HG03442 (cell line): ENCODE measurements around the gene PADI2.

ENCODE experiments used
- ATAC-seq: cut with Tn5 transposase; IDR thresholded peaks from one replicate; pipeline ENCODE4 v1.9.1; 2021; ENCODE audit warnings: mild to moderate bottlenecking, moderate library complexity; ENCODE audit not compliant: unreplicated experiment

Gene PADI2

GRCh38 chr1:17059391-17060305, 59.6 kb downstream of the PADI2 start:
- no peak for ATAC-seq

DNA sequence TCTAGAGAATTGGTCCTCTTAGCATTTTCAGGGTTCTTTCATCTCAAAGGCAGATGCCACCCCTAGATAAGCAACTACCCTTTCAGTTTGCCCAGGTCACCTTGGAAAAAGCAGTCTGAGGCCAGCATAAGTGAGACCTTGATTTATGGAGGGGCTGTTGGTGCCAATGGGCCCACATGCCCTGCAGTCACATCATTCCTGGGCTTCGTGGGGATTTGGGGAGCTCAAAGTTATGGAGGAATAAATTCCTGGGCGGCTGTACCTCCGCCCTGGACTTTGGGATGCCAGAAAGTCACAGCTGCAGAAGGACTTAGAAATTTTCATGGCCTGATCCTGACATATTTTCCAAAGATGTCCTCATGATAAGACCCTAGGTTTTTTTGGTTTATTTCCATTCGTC, 62.7 kb downstream of the PADI2 start:
- ATAC-seq, result no peak

GRCh38 chr1:17055801-17056200, 63.5 kb downstream of the PADI2 start:
- ATAC-seq, result no peak

DNA sequence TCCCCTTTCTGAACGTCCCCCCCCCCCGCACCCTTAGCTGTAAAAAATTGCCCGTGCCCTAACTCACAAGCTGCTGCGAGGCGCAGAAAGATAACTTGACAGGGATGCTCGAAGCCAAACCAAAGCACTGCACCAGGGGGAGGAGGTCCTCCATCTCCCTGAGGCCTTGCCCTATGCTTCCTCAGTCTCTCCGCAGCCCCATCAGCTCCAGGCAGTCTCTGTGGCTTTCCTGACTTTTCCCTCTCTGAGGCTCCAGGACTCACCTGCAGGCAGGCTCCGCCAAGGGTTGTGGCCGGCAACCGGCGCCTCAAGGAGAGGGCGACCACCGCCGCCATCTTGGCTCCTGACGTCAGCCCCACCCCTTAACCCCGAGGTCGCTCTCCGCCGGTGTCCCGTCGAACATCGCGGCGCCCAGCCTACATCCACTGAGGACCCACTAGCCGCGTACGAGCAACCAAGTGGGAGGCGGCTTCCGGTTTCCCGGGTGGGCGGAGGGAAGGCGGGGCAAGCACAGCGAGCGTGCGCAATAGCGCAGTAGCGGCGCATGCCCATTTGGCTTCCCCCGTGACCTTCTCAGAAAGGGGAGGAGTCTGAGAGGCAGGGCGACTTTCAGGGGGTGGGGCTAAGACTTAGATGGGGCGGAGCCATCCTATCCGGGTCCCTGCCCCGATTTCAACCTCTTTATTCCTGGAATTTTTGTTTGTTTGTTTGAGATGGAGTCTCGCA, 65.4 kb downstream of the PADI2 start, which contains the start of gene SDHB:
Gene SDHB (minus strand): TSS at position 348 of the 726 bp plus-strand sequence. CDS start 13 bp downstream, at position 335.
- peak; percentile 95 for ATAC-seq

DNA sequence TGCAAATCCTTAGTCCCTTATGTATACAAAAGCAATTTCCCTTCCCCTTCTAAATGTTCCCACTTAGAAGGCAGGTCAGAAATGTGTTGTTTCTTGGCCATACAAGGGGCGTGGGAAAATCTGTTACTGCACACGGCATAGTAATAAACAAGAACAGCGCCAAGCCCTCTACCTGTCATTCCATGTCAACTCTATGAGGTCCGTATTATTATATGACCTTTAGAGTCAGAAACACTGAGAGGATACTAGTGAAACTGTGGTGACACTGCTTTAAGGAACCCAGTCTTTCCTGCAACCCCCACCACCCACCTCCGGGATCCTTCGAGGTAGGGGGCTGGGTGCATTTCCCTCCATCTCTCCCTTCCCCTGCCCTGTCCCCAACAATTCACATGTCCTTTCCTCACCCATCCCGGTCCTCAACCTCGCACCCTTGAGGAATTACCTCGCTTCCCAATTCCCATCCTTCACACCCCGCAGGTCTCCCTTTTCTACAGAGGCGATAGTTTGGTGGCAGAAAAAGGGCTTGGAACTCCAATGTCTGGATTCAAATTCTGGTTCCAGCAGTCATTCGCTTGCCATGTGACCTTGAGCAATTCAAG, 66.1 kb downstream of the PADI2 start:
- ATAC-seq, result no peak

- ATAC-seq, result no peak
Observed at GRCh38 chr1:17052641-17053040, 66.6 kb downstream of the PADI2 start.

DNA sequence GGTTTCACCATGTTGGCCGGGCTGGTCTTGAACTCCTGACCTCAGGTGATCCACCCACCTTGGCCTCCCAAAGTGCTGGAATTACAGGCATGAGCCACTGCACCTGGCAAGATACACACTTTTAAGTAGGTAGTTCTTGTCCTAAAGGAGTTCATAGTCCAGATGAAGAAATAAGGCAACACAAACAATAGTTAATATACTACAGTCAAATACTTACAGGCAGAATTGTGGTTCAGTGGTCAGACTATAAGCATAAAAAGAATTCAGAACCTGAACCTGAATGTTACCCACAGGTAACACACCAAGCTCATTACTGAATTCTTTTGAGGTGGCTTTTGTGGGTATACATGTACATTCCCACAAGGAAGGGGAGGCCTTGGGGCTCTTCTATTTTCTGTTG, 67.2 kb downstream of the PADI2 start:
- no peak for ATAC-seq

DNA sequence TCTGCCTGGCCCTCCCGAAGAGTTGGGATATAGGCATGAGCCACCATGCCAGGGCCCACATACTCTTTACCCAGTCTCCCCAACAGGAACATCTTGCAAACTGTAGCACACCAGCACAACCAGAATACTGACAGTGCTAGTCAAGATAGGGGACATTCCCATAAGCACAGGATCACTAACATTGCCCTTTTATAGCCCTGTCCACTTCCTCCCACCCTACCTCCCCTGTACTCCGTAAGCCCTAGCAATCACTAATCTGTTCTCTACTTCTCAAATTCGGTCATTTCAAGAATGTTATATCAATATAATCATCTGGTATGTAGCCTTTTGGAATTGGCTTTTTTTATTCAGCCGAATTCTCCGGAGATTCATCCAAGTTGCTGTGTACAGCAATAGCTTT, 71.3 kb downstream of the PADI2 start:
- no peak for ATAC-seq

GRCh38 chr1:17046334-17046657, 73.0 kb downstream of the PADI2 start:
- no peak for ATAC-seq

GRCh38 chr1:17045634-17046333, 73.5 kb downstream of the PADI2 start:
- no peak for ATAC-seq

DNA sequence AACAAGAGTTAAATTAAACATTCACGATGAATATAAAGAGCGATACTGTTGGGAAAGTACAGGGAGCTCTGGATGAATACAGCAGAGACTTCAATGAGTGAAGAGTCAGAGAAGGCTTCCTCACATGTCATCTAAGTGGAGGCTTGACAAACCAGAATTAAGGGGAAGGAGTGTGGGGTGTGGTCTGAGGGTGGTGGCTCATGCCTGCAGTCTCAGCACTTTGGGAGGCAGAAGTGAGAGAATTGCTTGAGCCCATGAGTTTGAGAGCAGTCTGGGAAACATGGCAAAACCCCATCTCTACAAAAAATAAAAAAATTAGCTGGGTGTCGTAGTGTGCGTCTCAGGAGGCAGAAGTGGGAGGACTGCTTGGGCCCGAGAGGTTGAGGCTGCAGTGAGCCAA, 74.1 kb downstream of the PADI2 start:
- ATAC-seq, result no peak

DNA sequence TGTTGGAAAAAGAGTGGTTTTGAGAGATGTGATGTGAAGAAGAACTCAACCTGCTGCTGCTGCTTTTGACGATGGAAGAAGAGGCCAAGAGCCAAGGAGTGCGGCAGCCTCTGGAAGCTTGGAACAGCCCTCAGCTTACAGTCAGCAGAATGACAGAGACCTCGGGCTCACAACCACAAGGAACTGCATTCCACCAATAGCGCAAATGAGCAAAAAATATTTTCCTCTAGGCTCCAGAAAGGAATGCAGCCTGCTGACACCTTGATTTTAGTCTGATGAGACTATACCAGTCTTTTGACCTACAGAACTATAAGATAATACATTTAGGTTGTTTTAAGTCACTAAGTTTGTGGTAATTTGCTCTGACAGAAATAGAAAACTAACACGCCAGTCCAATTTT, 75.6 kb downstream of the PADI2 start:
- no peak for ATAC-seq

DNA sequence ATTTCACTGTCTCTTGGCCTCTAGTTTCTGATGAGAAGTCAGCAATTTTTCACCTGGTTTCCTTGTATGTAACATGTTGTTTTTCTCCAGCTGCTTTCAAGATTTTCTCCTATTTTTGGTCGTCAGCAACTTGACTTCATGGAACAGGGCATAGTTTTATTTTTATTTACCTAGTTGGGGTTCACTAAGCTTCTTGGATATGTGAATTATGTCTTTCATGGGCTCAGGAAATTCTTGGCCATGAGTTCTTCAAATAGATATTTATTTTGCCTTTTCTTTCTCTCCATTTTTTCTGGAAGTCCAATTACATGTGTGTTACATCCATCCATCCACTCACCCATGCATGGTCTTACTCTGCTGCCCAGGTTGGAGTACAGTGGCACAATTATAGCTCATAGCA, 79.1 kb downstream of the PADI2 start:
- no peak for ATAC-seq

DNA sequence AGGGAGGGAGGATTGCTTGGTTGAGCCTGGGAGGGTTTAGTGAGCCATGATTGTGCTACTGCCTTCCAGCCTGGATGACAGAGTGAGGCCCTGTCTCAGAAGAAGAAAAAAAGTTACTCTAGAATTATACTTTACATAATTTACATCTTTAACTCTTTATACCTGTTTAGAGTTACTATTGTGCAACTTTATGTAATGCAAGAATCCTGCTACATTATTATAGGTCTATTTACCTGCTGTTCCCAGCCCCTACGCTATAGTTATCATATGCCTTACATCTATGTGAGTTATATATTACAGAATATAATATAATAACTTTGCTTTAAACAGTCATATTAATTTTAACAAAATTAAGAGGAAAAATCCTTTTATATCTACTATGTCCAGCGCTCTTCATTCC, 79.7 kb downstream of the PADI2 start:
- no peak for ATAC-seq

- no peak for ATAC-seq
Observed at GRCh38 chr1:17033481-17033880, 85.8 kb downstream of the PADI2 start.

- ATAC-seq, result no peak
Observed at GRCh38 chr1:17032741-17033140, 86.5 kb downstream of the PADI2 start.

DNA sequence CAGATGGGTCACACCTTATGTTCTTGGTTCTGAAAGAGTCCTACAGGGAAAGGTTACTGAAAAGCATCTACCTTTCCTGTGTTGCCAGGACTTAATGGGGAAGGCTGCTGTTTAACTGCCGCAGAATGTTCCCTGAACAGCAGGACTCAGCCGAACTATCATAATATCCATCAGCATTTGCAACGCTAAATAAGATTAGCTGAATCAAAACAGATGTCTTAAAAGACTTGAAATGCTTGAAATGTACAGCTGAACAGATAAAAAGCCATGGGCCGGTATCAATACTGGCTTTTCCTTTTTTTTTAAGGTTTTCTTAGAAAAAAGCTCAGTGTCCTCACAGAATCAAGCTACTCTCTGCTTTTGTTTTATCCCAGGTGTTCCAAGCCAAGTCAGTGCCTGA, 87.8 kb downstream of the PADI2 start:
- no peak for ATAC-seq

DNA sequence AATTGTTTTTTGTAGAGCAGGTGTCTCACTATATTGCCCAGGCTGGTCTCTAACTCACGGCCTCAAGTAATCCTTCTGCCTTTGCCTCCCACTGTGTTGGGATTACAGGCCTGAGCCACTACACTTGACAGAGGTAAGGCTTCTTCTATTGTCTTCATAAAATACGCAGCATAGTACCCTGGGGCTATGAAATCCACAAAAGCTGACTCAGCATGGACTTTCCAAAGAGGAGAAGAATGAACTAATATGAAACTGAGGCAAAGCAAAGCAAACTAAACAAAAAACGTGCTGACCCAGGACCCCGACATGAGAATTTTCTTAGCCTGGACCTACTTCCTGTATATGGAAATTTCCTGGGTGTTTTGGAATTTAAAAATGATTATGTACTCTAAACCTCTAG, 89.0 kb downstream of the PADI2 start:
- no peak for ATAC-seq

GRCh38 chr1:17028662-17029188, 90.5 kb downstream of the PADI2 start:
- no peak for ATAC-seq

DNA sequence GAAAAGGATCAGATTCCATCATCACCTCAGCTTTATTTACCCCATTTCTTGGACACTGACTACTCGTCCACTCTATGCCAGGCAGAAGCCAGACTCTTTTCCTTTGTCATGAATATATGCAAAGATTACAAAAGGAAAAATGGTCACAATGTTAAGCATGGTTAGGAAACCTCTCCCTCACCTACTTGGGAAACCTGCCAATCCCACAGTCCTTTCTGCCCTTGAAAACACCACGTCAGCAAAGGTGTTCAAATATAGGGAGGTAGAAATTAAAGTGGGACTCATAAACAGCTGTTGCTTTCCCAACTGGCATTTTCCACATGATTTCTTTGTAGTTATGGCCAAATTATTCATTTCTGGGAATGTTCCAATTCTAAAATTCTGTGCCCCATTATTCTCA, 91.4 kb downstream of the PADI2 start:
- ATAC-seq, result no peak

DNA sequence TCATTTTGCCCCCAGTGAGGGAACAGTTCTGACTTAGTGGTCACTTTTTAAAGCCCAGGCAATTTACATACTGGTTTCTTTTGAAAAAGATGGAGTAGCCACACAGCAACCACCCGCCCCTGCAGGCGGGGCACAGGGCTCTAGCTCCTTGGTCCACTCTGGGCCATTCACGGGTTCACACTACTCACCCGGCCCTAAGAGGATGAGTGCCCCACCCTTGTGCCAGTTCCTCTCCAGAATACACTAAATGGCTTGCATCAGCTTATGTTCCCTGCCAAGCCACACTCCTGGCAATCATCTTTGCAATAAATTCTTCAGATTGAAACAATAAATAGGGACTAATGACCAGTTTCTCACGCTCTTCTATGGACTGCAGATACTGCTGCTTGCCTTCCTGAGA, 91.8 kb downstream of the PADI2 start:
- ATAC-seq, result no peak
